ENCODE measurements around the gene FAM118B. TPM values are rescaled to one million over a fixed set of nuclear protein-coding genes. Genes with fewer than 3 reads are reported as not detected.

The FAM118B gene
- total RNA-seq, 1 donor from 2014 or later: 24.8 TPM

DNA sequence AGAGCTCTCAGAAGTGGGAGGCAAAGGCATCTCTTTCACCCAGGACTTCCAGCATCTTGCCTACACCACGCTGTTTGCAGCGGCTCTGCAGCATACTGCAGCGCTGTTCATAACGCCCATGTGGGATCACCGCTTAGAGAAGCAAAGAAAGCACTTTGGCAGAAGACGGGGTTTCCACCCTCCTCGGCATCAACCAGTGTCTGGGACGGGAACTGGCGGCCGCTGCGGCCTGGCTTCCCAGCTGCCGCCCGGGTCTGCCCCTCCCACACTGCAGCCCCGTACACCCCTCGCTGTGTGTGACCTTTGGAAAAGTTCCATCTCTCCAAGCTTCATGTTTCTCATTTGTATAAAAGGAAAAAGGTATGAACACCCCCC, 70.8 kb downstream of the FAM118B start:
- H3K9me3 Mint-ChIP-seq: no peaks in the 10 kb centered on the region
- H3K36me3 Mint-ChIP-seq: peaks cover 23% of the 10 kb centered on the region
- peak overlapping the region; percentile 84 for H3K27ac Mint-ChIP-seq
- H3K4me3 Mint-ChIP-seq: peak overlapping the region; percentile 92
- no peak for TF ChIP-seq CTCF (conservative IDR thresholded peaks at IDR 0.05)
- no peak for DNase-seq (ENCODE audit: extremely low spot score, unreplicated experiment)
- no peaks in the 10 kb centered on the region for H3K27me3 Mint-ChIP-seq
- H3K4me1 Mint-ChIP-seq (ENCODE audit: unreplicated experiment): peaks cover 24% of the 10 kb centered on the region

GRCh38 chr11:126282736-126283591, 71.4 kb downstream of the FAM118B start, which contains the start of gene TIRAP:
Gene TIRAP, plus strand, starts transcription at chr11:126283093. Its CDS starts 7,802 bp downstream, at chr11:126290895.
- Mint-ChIP-seq H3K9me3 (no peaks in the 10 kb centered on the region), H3K4me3 (peak within 1 kb of the TSS; percentile 99), H3K4me1 (ENCODE audit: unreplicated experiment) (peaks cover 24% of the 10 kb centered on the region), H3K36me3 (peaks cover 18% of the 10 kb centered on the region), H3K27ac (peak within 1 kb of the TSS; percentile 93), H3K27me3 (no peaks in the 10 kb centered on the region)
- TF ChIP-seq CTCF (conservative IDR thresholded peaks at IDR 0.05): peak; percentile 65
- no peak for DNase-seq (ENCODE audit: extremely low spot score, unreplicated experiment)

GRCh38 chr11:126284829-126285228, 73.2 kb downstream of the FAM118B start:
- Mint-ChIP-seq H3K27ac (no peak overlapping the region), H3K4me3 (peak overlapping the region; percentile 77), H3K27me3 (no peaks in the 10 kb centered on the region), H3K9me3 (no peaks in the 10 kb centered on the region), H3K36me3 (peaks cover 11% of the 10 kb centered on the region), H3K4me1 (ENCODE audit: unreplicated experiment) (peaks cover 24% of the 10 kb centered on the region)
- TF ChIP-seq CTCF (conservative IDR thresholded peaks at IDR 0.05): no peak
- DNase-seq (ENCODE audit: extremely low spot score, unreplicated experiment): no peak

DNA sequence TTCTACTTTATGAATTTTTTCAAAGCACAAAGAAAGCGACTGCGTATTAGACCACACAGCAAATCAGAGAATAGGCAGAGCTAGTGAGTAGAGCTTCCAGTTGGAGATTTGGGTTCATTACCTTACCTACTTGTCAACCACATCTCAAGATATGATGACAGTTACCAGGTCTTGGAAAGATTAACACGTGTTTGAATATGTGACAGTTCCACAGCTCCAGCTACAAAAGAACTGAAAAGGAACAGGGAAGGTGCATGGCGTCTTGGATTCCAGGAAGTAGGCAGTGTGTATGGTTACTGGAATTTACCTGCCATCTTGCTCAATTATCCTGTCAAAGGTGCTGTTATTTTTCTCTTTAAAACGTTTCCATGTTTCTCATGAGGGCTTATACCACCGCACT, 76.7 kb downstream of the FAM118B start:
- Mint-ChIP-seq H3K27ac (no peak overlapping the region), H3K4me1 (ENCODE audit: unreplicated experiment) (peaks cover 8% of the 10 kb centered on the region), H3K36me3 (peaks cover 15% of the 10 kb centered on the region), H3K27me3 (no peaks in the 10 kb centered on the region), H3K4me3 (no peak overlapping the region), H3K9me3 (no peaks in the 10 kb centered on the region)
- no peak for DNase-seq (ENCODE audit: extremely low spot score, unreplicated experiment)
- no peak for TF ChIP-seq CTCF (conservative IDR thresholded peaks at IDR 0.05)

DNA sequence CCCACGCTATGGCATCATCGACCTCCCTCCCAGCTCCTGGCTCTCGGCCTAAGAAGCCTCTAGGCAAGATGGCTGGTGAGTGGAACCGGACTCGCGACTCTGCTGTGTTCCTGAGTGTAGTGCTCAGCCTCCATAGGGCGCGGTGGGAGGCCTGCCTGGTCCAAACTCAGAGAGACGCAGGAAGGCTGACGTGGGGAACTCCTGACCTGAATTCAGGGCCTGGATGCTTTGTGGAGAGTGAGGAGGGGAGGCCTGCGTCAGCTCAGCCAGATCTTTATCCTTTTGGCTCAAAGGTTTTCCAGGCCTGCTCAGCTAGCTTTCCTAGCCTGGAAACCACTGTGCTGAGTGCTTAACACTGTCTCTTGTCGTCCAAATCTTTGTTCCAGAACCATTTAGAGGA, 79.3 kb downstream of the FAM118B start:
- Mint-ChIP-seq H3K9me3 (no peaks in the 10 kb centered on the region), H3K4me3 (no peak overlapping the region), H3K27me3 (no peaks in the 10 kb centered on the region), H3K4me1 (ENCODE audit: unreplicated experiment) (no peaks in the 10 kb centered on the region), H3K36me3 (peaks cover 20% of the 10 kb centered on the region), H3K27ac (no peak overlapping the region)
- no peak for TF ChIP-seq CTCF (conservative IDR thresholded peaks at IDR 0.05)
- DNase-seq (ENCODE audit: extremely low spot score, unreplicated experiment): no peak

Measured in type B pancreatic cell (in vitro differentiated cells).